Nephron (organoid): ENCODE measurements around the gene NOB1.

Source experiments
- H3K27ac Mint-ChIP-seq, 3 experiments: 2 replicates each; pipeline ENCODE4 v1.8.0; 2020; ENCODE audit warnings: mixed read lengths in 3 of 3, mild to moderate bottlenecking in 2 of 3, moderate library complexity in 1 of 3
- H3K27me3 Mint-ChIP-seq: 2 replicates; pipeline ENCODE4 v1.8.0; 2021; ENCODE audit warnings: low read depth, mild to moderate bottlenecking, moderate library complexity, mixed read lengths
- H3K36me3 Mint-ChIP-seq: 2 replicates; pipeline ENCODE4 v1.8.0; 2020; ENCODE audit warnings: low read depth, mixed read lengths
- H3K4me1 Mint-ChIP-seq: 2 replicates; pipeline ENCODE4 v1.8.0; 2020; ENCODE audit warnings: mixed read lengths
- H3K4me3 Mint-ChIP-seq, 3 experiments: 2 replicates each; pipeline ENCODE4 v1.8.0; 2020; ENCODE audit warnings: mild to moderate bottlenecking in 3 of 3, mixed read lengths in 3 of 3, moderate library complexity in 2 of 3
- H3K9me3 Mint-ChIP-seq: 2 replicates; pipeline ENCODE4 v1.8.0; 2020; ENCODE audit warnings: mixed read lengths
- TF ChIP-seq, protein P1 (sequence below), 3 experiments: fragments of 200-600 bp; sonication (generic); IDR thresholded peaks; one replicate each; pipeline ENCODE4 v1.5.0; 2021; ENCODE audit warnings: antibody characterized with exemption in 3 of 3; ENCODE audit not compliant: unreplicated experiment in 3 of 3

The NOB1 gene

DNA sequence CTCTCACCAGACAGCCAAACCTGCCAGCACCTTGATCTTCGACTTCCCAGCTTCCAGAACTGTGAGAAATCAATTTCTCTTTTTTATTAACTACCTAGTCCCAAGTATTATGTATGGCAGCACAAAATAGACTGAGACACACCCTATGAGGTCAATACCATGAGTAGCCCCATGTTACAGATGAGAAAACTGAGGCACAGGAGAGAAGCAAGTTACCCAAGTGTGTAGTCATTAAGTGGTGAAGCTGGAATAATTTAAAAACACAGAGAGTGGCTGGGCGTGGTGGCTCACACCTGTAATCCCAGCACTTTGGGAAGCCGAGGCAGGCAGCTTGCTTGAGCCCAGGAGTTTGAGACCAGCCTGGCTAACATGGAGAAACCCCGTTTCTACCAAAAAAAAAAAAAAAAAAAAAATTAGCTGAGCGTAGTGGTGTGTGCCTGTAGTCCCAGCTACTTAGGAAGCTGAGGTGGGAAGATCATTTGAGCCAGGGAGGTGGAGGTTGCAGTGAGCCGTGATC lies 33.2 kb downstream of the NOB1 start:
- peaks cover 25% of the 10 kb centered on the region for H3K36me3 Mint-ChIP-seq
- TF ChIP-seq, protein P1, sequence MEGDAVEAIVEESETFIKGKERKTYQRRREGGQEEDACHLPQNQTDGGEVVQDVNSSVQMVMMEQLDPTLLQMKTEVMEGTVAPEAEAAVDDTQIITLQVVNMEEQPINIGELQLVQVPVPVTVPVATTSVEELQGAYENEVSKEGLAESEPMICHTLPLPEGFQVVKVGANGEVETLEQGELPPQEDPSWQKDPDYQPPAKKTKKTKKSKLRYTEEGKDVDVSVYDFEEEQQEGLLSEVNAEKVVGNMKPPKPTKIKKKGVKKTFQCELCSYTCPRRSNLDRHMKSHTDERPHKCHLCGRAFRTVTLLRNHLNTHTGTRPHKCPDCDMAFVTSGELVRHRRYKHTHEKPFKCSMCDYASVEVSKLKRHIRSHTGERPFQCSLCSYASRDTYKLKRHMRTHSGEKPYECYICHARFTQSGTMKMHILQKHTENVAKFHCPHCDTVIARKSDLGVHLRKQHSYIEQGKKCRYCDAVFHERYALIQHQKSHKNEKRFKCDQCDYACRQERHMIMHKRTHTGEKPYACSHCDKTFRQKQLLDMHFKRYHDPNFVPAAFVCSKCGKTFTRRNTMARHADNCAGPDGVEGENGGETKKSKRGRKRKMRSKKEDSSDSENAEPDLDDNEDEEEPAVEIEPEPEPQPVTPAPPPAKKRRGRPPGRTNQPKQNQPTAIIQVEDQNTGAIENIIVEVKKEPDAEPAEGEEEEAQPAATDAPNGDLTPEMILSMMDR (IDR thresholded peaks at IDR 0.05; ENCODE audit: unreplicated experiment in 3 of 3): no peak
- no peak overlapping the region for H3K4me3 Mint-ChIP-seq
- no peaks in the 10 kb centered on the region for H3K9me3 Mint-ChIP-seq
- no peaks in the 10 kb centered on the region for H3K27me3 Mint-ChIP-seq
- peaks cover 17% of the 10 kb centered on the region for H3K4me1 Mint-ChIP-seq
- H3K27ac Mint-ChIP-seq: no peak overlapping the region

DNA sequence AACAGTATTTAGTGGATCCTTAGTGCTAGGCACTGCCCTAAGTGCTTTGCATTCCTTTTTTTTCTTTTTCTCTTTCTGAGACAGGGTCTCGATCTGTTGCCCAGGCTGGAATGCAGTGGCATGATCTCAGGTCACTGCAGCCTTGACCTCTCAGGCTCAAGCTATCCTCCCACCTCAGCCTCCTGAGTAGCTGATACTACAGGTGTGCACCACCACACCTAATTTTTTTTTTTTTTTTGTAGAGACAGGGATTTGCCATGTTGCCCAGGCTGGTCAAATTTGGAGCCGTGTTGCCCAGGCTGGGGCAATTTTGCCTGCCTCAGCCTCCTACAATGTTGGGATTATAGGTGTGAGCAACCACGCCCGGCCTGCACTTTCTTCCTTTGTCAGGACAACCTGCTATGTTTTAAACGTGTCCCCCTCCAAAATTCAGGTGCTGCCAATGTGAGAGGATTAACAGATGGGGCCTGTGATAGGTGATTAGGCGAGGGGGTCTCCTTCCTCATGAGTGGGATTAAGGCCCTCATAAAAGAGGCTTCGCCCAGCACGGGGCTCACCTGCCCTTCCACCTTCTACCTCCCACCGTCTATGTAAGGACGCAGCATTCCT lies 33.8 kb downstream of the NOB1 start:
- Mint-ChIP-seq H3K9me3 (no peaks in the 10 kb centered on the region), H3K4me3 (no peak overlapping the region), H3K27me3 (no peaks in the 10 kb centered on the region), H3K27ac (no peak overlapping the region), H3K36me3 (peaks cover 25% of the 10 kb centered on the region), H3K4me1 (peaks cover 12% of the 10 kb centered on the region)
- TF ChIP-seq, protein P1 (IDR thresholded peaks at IDR 0.05; ENCODE audit: unreplicated experiment in 3 of 3): no peak

DNA sequence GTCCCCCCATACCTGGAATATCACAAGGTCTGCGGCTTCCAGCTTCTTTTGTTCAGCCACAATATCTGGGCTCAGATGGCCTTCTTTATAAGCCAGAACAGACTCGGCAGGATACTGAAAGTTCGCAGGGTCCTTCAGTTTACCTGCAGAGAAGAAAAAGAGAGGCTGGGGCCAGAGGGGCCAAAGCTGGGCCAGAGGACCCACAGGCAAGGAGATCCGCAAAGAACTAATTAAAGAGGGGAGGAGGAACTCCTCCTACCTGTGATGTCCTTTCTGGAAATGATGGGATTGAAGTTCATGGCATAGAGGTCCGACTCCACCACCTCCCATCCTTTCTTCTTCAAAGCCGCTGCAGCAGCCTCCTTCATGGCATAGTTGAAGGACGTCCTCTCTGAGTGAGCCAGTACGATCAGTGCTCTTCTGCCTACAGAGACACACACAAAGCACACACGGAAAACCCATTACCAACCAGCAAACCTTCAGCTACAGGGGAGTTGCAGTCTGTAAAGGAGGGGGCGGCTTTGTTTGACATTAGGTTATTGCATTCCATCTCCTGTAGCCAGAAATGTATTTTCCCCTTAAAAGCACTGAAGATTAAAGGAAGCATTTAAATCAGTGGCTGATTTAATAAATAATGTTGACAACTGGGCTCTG lies 36.5 kb downstream of the NOB1 start:
- H3K27ac Mint-ChIP-seq: peak overlapping the region in 2 of 3 experiments; percentile 51 to 71
- H3K4me3 Mint-ChIP-seq: no peak overlapping the region
- peaks cover 35% of the 10 kb centered on the region for H3K36me3 Mint-ChIP-seq
- no peaks in the 10 kb centered on the region for H3K9me3 Mint-ChIP-seq
- no peaks in the 10 kb centered on the region for H3K27me3 Mint-ChIP-seq
- H3K4me1 Mint-ChIP-seq: no peaks in the 10 kb centered on the region
- TF ChIP-seq, protein P1 (IDR thresholded peaks at IDR 0.05; ENCODE audit: unreplicated experiment in 3 of 3): no peak

DNA sequence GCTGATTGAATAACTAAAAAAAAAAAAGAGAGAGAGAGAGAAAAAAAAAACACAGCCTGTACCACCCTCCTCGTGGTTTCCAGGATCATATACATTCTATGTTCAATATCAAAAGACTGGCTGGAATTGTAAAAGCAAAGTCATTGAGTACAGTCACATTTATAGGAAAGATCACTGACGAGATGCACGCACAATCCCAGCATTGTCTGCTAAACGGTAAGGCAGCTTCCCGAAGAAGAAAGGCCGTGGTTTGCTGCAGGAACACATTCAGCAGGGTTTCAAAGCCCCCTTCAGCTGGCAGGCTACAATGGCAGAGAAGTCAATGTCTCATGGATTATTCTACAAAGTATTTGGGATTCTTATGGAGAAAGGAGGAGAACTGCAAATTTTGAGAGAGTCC lies 37.7 kb downstream of the NOB1 start:
- TF ChIP-seq, protein P1 (IDR thresholded peaks at IDR 0.05; ENCODE audit: unreplicated experiment in 3 of 3): no peak
- no peaks in the 10 kb centered on the region for H3K4me1 Mint-ChIP-seq
- no peak overlapping the region for H3K27ac Mint-ChIP-seq
- no peaks in the 10 kb centered on the region for H3K27me3 Mint-ChIP-seq
- H3K36me3 Mint-ChIP-seq: peaks cover 44% of the 10 kb centered on the region
- H3K9me3 Mint-ChIP-seq: no peaks in the 10 kb centered on the region
- H3K4me3 Mint-ChIP-seq: no peak overlapping the region

DNA sequence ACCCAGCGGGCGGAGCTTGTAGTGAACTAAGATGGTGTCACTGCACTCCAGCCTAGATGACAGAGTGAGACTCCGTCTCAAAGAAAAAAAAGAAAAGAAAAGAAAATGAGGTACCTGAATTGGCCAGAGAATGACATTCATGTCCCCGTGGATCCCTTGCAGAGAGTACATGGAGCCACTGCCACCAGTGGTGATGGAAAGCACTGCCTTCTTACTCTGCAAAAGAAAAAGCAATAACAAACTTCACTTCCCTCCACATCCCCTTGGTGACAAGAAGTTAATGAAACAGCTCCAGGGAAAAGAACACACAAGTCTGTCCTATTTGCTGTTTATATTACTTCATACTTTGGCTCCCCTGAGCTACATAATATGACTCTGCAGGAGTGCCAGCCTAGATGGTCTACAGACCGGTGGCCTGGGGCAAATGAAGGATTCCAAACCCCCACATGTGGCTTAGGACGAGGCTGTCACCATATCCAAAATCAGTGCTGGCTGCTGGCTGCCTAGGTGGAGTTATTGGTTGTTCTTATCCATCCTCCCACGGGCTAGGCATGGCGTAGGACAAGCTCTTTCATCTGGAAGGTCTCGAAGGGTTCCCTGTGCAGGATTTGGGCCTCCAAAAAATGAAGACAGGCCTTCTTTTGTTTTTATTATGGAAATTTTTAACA lies 41.7 kb downstream of the NOB1 start:
- Mint-ChIP-seq H3K36me3 (peaks cover 51% of the 10 kb centered on the region), H3K27ac (peak overlapping the region; percentile 32 to 57 (median 54)), H3K4me3 (peak overlapping the region in 1 of 3 experiments; percentile 10), H3K27me3 (no peaks in the 10 kb centered on the region), H3K9me3 (no peaks in the 10 kb centered on the region), H3K4me1 (peaks cover 10% of the 10 kb centered on the region)
- TF ChIP-seq, protein P1 (IDR thresholded peaks at IDR 0.05; ENCODE audit: unreplicated experiment in 3 of 3): no peak
